Activated T-cell treated with anti-CD3 and anti-CD28 coated beads, Interleukin-2, amount 50 U/mL, for 48 hours (primary cell): ENCODE data around the gene CYSRT1.

Experiments used
- DNase-seq, 2 experiments: peaks; one replicate each; pipeline ENCODE4 v3.0.0-alpha.2; 2020

CYSRT1 gene

DNA sequence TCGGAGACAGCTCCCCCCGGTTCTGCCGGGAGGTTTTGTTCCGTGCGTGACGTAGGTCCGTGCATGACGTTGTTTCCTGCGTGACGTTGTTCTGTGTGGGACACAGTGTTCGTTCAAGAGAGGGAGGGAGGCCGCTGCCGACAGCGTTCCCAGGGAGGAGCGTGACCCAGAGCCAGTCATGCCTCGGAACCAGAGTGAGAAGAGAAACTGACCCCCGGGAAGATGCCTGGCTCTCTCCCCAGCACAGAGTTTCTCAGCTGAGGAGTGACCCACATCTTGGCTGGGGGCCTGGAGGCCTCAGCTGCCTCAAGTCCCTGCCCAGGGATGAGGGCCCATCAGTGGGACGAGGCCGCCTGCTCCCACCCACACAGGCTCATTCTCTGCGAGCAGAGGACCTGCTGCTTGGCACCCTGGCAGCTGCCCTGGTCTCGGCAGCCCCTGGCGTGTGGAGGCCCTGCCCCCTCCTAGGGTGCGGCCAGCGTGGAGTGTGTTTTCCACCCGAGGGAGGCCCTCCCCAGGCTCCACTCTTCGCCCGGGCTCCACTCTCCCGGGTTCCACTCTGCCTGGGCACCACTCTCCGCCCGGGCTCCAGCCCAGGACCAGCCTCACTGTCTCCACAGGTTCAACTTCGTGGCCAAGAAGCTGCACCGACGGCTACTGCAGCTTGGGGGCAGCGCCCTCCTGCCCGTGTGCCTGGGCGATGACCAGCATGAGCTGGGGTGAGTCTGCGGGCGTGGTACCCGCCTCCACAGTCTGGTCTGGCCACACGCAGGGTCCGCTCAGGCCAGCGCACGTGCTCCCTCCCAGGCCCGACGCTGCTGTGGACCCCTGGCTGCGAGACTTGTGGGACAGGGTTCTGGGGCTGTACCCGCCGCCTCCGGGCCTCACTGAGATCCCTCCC is 11.6 kb upstream of the CYSRT1 start:
- no peak for DNase-seq

DNA sequence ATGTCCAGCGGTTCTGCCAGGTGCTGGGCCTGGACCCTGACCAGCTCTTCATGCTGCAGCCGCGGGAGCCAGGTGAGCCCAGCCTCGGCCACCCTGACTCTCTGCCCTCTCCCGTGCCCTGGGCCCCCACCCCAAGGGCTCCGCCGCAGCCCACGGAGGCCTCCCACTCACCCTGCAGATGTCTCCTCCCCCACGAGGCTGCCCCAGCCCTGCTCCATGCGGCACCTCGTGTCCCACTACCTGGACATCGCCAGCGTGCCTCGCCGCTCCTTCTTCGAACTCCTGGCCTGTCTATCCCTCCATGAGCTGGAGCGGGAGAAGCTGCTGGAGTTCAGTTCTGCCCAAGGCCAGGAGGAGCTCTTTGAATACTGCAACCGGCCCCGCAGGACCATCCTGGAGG is 10.4 kb upstream of the CYSRT1 start:
- no peak for DNase-seq

DNA sequence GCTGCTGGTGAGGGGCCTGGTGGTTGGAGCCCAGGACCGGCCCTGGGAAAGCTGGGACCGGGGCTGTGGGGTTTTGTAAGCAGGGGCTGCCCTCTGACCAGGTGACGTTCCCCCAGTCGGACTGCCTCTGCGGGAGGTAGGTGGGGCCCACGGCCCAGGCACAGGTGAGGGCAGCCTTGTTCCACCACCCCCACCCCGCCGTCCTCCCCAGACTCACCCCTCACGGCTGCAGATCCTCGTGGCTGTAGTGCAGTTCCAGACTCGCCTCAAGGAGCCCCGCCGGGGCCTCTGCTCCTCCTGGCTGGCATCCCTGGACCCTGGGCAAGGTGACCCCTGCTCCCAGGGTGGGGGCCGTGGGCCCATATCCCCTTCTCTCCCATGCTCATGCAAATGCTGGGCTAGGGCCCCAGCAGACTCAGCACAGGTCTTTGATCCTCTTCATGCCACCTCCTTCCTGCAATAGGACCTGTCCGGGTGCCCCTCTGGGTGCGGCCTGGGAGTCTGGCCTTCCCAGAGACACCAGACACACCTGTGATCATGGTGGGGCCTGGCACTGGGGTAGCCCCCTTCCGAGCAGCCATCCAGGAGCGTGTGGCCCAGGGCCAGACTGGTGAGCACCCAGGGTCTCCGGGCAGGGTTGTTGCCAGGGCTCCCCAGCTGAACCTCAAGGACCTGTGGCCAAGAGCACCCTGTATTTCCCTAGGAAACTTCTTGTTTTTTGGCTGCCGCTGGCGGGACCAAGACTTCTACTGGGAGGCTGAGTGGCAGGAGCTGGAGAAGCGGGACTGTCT is 9.6 kb upstream of the CYSRT1 start:
- no peak for DNase-seq

DNA sequence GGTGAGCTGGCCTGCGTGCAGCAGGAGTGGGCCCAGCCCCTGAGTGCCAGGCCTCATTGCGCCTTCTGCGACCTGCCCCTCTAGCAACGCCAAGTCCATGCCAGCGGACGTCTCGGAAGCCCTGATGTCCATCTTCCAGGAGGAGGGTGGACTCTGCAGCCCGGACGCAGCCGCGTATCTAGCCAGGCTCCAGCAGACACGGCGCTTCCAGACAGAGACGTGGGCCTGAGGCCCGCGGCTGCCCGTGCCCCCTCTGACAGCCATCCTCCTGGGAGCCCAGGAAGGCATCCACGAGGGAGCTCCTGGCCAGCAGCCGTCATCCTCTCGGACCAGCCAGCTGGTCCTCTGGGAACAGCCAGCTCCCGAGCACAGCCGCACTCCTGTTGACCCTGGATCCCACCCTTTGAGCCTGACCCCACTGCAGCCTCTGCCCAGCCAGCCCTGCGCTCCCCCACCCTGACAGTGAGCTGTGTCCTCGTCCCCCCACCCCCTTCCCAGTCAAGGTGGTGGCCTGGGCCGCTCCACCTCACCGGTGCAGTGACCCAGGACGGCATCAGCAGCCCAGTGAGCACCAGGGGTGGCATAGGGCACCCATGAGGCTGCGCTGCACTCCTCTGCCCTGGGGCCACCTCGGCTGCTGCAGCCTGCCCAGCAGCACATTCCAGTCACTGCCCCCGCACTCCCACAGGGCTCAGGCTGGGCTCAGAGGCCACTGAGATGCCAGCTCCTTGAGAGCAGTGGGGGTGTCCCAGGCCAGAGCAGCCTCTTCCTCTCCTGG is 8.6 kb upstream of the CYSRT1 start:
- DNase-seq, result no peak

DNA sequence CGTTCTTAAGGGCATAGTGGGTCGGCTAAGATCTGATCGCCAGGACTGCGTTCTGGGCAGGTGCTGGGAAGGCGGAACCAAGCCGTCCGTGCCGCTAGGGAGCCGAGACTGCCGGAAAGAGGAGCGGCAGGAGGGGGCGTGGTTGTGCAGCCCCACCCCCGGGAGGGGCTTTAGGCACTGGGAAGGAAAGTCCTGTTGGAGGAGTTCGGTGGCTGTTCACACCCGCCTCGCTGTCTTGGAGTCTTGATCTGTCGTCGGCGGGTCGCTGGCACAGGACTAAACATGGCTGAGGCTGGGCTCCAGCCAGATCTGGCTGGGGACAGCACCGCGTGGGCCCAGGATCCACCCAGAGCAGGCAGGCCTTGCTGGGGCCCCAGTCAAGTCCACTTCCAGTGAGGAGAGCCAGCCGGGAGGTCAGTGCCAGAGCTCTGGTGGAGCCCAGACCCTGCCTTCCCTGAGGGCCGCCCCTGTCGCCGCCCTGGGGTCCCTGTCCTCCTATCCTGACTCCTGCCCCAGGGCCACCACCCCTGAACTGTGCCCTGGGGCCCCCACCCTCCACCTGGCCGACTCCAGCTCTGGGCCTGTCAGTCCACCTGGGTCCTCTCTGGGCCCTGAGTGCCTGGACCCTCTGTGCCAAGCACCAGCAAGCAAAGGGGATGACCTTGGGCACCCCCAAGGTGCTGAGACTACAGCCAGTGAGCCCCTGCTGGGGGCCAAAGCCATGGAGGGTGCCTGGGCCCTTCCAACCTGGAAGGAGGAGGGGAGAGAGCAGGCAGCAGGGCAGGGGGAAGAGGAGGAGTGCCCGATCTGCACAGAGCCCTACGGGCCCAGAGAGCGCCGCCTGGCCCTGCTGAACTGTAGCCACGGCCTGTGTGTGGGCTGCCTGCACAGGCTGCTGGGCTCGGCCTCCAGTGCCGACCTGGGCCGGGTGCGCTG is 7.4 kb upstream of the CYSRT1 start:
- no peak for DNase-seq

DNA sequence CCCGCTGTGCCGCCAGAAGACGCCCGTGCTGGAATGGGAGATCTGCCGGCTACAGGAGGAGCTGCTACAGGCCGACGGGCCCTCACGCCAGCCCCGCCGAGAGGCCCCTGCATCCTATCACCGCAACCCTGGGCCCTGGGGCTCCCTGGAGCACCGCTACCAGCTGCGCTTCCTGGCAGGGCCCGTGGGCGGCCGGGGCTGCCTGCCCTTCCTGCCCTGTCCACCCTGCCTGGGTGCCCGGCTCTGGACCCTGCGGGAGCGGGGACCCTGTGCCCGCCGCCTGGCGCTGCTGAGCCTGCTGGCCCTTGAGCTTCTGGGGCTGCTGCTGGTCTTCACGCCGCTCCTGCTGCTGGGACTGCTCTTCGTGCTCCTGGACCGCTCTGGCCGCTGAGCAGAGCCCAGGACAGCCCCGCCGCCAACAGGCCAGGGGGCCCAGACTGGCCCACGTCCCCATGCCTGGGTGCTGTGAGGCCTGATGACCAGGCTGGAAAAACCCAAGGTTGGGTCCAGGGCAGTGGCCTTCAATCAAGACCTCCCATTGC is 6.7 kb upstream of the CYSRT1 start:
- DNase-seq, result no peak

DNA sequence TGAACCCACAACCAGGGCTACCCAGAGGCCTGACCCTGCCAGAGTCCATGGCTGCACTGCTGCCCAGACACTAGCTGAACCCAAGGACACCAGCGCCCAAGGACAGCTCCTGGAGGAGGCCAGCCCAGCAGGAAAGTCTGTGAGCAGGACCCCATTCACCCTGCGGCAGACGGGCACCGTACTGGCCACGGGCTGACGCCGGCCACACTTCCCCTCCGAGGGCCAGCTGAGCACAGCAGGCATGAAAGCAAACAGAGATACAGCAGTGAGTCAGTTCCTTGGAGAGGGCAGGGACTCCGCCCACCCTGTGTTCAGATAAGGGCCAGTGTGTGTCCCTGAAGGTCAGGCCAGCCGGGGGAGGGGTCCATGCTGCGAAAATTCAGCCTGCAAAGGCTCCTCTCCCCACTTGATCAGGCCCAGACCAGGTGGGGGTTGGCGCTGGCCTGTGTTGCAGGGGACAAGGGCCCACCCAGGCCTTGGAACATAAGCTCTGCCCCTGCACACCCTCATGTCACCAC is 6.2 kb upstream of the CYSRT1 start:
- peak in 1 of 2 experiments; percentile 19 for DNase-seq

DNA sequence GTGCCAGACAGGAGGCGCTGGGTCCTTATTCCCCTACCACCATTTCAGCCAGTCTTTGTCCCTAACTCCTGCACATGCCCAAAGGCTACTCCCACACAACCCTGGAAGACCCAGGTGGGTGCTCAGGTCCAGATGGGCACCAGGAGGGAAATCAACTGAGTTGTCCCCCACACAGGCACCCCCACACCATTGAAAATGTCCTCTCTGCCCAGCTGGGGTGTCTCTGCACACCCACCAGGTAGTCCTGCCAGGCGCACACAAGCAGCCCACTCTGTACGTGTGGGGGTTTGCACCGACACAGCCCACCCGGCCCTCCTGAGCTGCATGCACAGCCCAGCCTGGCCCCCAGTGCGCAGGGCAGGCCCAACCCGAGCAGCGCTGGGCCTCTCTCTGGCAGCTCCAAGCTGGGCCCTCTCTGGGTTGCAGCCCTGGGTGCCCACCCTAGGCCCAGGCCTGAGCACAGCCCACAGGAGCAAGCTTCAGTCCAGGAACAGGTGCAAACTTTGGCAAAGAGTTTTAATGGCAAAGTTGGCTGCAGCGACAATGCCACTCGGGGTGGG is 5.1 kb upstream of the CYSRT1 start:
- no peak for DNase-seq

DNA sequence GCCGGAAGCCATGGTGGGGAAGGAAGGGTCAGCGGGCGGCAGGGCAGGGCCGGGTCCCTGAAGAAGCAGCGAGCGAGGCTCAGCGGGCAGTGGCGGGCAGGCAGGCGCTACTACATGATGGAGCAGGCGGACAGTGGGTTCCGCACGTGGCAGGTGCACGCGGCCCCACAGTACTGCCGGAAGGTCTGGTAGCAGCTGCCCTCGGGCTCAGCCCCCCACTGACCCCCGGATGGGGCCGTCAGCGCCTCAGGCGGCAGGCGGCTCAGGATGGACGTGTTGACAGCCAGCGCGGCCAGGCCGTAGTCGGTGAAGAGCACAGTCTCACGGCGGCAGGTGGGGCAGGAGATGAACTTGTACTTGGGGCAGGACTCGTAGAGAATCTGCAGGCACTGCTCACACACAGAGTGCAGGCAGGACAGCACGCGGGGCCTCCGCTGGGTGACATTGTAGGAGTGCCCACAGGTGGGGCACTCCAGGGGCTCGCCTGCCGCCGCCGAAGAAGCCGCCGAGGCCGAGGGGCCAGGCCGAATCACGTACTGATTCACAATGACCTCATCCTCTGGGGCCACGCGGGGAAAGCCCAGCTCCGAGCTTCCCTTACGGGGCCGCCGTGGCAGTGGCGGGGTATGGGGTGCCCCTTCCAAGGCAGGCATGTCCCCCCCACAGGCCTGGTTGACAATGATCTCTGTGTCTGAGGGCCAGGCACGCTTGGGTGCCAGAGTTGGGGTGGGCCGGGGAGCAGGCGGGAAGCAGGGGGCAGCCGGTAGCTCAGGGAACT is 4.5 kb upstream of the CYSRT1 start:
- DNase-seq, result no peak

DNA sequence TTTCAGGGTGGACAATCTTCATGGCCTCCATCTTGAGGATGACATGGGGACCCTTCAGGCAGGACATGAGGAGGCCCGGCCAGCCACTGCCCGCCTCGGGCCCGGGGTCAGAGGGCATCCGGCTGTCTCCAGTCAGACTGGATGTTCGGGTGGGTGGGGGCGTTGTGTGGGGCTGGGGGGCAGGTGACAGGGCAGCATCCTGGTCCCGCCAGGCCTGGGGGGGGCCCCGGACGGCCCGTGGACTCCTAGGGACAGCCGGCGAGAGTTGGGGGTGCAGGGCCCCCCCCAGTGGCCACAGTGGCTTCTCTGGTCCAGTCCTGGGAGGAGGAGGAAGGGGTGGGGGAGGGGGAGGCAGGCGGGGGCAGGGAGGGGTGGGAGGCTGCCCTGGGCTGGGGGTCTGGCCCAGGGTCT is 3.9 kb upstream of the CYSRT1 start:
- DNase-seq, result no peak

DNA sequence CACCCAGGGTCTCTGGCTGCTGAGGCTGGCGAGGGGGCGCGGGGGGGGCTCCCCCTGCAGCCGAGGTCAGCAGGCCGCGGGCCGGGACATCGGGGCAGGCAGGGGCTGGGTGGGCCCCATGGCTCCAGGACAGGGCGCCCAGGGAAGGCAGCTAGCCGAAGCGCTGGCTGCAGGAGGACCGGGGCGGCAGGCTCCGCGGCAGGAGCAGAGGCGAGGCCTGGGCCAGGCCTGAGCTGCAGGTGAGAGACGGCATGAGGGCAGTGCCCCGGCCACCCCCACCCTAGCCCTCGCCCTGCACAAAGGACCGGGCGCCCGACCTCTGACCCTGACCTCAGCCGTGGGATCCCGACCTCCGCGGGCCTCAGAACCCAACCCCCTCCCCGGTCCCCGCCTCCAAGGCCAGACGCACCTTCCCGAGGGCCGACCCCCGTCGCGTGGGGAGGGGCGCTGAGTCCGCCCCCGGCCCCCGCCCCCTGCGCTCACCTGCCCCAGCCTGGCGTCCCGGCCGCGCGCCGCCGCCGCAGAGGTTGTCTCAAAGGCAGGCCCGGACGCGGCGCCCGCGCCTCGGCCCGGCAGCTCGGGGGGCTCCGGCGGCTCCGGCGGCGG is 3.4 kb upstream of the CYSRT1 start:
- no peak for DNase-seq

DNA sequence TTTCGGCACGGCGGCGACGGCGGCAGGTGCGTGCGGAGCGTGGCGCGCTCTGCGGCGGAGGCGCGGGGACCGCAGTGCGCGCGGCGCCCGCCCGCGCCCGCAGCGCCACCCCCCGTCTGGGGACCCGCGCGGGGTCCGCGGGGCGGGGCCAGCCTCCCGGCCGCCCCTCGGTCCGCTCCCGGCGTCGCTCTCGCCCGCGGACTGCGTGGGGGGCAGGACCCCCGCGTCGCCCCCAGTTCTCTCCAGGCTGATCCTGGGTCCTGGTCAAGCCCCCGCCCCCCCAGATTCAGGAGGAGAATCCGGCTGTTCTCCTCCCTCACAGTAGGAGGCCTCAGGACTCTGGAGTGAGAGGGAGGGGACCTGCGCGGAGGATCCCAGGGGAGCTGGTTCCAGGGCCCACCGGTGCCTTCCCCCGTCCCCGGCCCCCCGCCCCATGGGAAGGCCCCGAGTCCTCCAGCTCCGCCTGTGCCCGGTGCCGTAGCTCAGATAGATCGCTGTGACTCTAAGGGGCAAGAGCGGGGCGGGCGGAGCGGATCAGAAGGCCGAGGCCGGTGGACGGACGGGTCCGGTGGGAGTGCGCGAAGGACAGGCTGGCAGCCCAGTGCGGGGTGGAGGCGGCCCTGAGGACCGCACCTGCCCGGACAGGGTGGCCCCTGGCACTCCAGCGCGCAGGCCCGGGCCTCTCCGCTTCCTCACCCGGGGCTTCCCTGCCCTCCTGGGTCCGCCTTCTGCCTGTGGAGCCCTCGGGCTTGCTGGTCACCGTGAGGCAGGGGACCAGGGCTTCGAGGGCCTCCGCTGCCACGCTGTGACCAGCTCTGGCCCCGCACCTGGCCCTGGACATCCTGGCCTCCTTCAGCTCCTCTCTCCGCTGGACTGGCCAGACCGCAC is 2.5 kb upstream of the CYSRT1 start, which contains the start of gene RNF208:
RNF208 (minus strand) TSS at position 51 of the 888 bp plus-strand sequence. CDS start 1,028 bp downstream, outside the sequence.
- peak; percentile 53 to 58 for DNase-seq

DNA sequence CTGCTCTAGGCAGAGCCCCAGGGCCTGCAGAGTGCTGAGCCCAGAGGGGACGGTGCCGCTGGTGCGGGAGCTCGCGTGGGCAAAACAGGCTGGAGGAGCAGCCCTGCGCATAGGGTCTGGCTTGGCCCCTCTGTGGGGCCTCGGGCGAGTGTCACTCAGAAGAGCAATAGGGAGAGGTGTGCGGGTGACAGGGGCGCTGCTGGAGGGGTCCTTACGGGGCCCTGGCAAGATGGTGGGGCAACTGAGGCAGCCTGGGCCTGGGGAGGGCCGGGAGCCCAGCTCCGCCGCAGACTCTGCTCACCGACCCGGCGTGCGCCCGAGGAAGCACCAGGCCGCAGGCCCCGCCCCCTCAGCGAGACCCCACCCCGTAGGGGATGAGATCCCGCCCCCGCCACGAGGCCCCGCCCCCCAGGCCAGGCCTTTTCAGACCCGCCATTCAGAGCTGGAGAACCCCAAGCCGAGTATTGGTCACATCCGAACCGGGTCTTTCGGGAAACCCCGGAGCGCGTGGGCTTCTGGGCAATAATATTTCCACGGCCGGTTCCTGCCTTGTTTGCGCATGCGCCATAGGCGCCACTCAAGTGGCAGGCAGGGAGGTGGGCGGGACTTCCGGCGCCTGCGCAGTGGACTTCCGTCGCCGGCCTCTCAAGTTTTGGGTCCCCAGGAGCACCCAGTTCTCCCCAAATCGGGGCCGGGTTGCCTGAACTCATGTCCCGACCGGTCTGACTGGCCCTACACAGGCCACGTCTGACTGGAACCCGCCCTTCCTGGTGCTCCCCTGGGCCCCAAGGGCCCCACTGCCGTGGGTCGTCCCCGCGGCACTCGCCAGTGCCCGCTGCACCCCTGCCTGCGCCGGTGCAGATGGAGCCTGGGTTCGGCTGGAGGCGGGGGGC is 1.6 kb upstream of the CYSRT1 start:
- peak; percentile 99 for DNase-seq

DNA sequence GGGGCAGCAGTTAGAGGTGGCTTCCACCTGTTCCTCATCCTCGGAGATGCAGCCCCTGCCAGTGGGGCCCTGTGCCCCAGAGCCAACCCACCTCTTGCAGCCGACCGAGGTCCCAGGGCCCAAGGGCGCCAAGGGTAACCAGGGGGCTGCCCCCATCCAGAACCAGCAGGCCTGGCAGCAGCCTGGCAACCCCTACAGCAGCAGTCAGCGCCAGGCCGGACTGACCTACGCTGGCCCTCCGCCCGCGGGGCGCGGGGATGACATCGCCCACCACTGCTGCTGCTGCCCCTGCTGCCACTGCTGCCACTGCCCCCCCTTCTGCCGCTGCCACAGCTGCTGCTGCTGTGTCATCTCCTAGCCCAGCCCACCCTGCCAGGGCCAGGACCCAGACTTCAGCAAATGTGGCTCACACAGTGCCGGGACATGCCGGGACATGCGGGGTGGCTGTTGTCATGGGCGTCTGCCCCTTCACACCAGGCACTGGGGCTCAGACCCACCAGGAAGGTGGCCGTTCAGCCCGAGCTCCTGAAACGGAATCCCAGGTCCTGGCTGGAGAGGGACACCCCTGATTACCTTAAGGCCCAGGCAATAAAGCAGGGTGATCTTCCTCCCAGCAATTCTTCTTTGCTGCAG is 841 bp downstream of the CYSRT1 start:
- no peak for DNase-seq

DNA sequence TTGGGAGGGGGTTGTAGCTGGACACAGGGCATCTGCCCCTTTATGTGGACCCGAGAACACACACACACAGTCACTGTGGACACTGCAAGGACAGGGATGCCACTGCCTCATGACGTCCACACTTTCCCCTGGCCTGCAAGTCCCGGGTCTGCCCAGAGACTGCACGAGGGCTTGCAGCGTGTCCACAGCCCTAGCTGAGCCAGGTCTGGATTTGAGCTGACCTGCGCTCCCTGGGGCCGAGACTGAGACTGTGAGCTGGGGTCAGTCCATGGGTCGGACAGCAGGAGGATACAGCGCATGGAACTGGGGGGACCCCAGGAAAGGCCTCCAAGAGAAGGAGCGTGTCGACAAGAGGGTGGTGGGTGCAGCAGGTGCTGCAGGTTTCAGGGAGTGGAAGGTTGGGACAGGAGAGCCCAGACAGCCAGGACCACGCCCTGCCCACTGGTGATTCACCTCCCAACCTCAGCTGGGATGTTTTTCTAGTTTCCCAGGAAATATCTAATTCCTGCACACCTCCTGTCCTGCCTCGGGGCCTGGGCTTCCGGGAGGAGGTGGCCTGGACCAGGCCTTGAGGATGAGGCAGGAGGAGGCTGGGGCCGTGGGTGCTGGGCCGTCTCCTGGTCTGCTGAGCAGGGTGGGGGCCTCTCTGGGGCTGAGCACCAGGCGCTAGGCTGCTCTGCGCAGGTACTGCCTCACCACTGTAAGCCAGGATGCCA is 1.5 kb downstream of the CYSRT1 start:
- DNase-seq, result peak in 1 of 2 experiments; percentile 23
